HG02642 (cell line): ENCODE results near the gene ERCC1.

Source experiments
- ATAC-seq: cut with Tn5 transposase; IDR thresholded peaks from one replicate; pipeline ENCODE4 v1.9.1; 2021; ENCODE audit warnings: mild to moderate bottlenecking; ENCODE audit not compliant: unreplicated experiment, poor library complexity

ERCC1 gene

DNA sequence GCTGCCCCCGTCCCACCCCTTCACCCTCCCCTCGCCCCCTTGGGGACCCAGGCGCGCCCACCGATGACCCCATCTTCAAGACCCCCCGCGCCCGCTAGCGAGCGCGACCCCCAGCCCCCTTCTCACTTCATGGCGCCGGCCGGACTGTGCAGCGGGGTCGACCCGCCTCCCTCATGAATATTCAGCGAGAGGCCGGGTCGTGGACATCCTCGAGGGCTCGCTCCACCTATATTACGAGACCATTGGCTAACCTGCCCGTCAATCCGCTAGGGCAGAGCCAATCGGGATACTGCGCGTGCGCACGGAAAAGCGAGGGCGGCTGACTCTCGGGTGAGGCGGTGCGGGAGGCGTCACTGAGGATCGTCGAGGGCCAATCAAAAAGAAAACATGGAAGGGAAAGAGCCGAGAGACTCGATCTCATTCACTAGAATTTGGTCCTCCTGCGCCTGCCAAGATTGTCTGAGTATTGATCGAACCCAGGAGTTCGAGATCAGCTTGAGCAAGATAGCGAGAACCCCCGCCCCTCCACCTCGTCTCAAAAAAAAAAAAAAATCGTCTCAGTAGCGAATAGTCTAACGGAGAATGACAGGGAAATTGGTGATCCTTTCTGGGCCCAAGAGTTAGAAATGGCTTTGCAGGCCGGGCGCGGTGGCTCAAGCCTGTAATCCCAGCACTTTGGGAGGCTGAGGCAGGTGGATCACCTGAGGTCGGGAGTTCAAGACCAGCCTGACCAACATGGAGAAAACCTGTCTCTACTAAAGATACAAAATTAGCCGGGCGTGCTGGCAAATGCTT lies 53.1 kb downstream of the ERCC1 start, which contains the start of gene ERCC2:
TSS of gene ERCC2 (minus strand) at position 164 of the 795 bp plus-strand sequence. CDS start at position 131, 33 bp downstream.
- ATAC-seq: peak; percentile 97

DNA sequence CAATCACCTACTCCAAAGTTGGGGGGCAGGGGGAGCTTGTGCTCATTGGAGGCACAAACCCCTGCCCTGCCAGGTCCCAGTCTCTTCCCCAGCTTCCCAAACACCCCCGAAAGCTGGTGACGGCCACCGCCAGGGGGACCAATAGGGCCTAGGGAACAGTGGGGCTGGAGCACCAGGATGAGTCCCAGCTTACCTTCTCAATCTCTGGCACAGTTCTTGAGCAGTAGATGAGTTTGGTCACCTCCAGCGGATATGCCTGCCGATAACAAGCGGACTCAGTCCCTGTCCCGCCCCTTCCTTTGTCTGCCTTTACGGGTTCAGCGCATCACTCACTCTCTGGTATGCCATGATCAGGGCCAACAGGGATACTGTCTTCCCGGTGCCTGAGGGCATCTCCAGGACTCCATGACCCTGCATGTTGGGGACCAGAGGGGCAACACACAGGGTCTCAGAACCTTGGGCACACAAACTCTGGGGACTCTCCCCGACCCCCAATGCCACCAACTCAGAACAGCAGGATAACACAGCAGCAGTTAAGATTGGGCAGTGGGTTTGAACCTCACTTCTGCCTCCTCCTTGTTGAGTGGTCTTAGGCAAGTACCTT lies 54.9 kb downstream of the ERCC1 start:
- no peak for ATAC-seq

DNA sequence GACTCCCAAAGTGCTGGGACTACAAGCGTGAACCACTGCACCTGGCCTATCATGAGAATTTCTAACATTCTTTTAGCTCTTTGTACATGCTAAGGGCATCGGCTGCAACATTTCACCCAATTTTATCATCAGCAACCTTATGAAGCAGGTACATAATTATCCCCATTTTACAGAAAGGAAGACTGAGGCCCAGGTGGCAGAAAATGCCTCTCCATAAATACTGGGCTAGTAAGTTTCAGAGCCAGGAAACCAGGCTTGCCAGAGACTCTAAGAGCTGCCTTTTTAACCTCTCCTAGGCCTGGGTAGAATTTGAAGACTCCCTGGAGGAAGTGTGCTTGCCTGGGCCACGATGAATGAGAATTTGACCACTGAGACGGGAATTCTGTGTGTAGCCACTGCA lies 55.6 kb downstream of the ERCC1 start:
- ATAC-seq: no peak

DNA sequence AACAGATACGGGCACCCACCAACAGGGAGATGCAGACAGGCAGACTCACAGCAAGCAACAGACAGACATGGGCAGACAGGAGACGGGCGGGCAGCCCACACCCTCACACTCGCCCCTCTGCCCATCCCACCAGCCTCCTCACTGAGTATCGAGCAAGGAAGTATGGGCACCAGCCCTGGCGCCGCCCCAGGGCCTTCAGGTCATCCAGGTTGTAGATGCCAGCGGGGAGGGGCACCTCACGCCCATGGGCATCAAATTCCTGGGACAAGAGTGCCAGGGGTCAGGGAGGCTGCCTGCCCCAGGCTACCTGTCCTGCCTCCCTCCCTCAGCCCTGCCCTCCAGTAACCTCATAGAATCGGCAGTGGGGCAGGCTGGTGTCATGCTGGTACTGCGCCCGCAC lies 59.0 kb downstream of the ERCC1 start:
- ATAC-seq: no peak

DNA sequence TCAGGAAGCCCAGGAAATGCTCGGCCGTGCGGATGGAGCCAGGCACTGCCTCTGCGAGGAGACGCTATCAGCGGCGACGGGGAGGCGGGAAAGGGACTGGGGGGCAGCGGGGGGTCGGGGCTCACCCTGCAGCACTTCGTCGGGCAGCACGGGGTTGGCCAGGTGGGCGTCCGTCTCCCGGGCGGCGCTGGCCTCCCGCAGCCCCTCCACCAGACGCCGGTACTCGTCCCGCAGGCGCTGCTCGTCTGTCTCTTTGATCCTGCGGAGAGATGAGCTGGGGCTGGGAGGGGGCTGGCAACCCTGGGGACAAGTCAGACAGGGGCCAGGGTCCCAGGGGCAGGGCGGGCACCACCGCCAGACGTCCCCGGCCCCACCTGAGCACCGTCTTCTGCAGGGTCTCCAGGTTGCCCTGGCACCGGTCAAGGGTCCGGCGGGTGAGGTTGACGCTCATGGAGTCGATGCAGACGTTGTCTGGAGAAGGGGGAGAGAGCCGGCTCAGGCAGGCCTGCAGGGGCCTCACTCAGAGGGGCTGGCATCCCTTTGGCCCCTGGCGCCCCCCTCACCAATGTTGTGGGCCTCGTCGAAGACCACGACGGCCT lies 59.8 kb downstream of the ERCC1 start:
- ATAC-seq: no peak

DNA sequence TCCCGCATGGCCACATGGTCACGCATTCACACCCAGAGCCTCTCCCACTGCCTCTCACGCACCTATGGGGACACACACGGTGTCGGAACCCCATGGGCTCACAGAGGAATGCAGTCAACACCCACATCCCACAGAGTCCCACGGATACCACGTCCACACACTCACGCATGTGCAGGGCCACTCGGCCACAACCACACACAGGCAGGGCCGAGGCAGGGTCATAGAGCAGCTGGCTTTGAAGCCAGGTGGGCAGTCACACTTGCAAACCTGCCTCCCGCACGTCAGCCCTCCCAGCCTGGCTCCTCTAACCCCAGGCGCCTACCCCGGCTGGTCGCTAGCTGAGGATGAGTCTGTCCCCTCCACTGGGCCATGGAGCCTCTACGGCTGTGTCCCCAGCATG lies 61.4 kb downstream of the ERCC1 start:
- no peak for ATAC-seq

DNA sequence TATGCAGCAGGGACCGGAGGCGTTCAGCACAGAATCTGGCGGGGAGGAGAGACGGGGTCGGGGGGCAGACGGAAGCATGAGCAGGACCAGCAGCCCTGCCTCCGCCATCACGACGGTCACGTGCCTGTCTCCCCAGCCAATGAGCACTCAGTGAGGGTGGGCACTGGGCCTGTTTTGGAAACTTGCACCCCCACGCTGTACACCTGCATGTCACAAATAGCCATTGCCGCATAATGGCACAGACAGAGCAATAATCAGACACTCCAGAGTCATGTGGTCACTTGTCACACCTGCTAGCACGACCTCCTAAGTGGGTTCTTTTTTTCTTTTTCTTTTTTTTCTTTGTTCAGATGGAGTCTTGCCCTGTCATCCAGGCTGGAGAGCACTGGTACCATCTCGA lies 62.1 kb downstream of the ERCC1 start:
- no peak for ATAC-seq

DNA sequence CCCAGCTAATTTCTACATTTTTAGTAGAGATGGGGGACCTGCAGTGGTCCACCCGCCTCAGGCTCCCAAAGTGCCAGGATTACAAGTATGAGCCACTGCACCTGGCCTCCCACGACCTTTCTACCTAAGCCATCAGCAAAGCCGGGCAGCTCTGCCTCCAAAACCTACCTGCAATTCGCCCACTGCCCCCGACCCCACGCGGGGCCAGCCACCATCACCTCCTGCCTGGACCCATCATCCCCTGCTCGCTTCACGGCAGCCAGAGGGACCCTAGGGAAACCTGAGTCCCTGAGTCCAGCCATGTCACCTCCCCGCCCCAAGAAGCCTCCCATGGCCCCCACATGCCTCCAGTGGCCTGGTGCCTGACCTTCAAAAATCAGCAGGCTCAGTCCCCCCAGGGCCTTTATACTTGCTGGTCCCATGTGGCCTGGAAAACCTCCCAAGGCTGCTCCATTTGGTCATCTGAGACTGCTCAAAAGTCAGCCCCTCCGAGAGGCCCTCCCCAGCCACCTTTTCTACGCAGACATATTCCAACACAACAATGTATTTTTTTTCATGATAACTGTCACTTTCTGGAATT lies 65.4 kb downstream of the ERCC1 start:
- ATAC-seq: no peak

DNA sequence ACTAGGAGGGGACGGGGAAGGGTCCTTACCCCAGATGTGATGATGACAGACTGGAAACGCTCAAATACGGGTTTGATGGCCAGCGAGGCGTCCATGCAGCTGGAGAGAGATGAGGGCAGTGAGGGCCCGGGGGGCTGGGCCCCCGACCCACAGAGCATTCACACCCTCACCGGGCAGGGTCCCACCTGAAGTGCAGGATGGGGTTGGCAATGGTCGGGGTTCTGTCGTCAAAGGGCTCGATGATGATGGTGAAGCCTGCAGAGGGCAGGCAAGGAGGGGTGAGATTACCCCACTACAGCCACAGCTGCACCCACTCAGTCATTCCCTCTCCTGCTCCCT lies 66.3 kb downstream of the ERCC1 start:
- ATAC-seq: no peak
